Natural killer cell (primary cell): ENCODE measurements around the gene POLDIP3. TPM values are rescaled to one million over a fixed set of nuclear protein-coding genes. Genes with fewer than 3 reads are reported as not detected.

Experiments used
- ATAC-seq, 3 donors: fragments of 150-1000 bp in 2 of 3; fragments of 200-7000 bp in 1 of 3; cut with Tn5 transposase; 1 replicate in 1 of 3; 2 replicates in 2 of 3; pipeline ENCODE4 v1.10.0; 2021; ENCODE audit warnings: mild to moderate bottlenecking in 2 of 3, moderate library complexity in 2 of 3
- DNase-seq, 2 donors: peaks; one replicate each; pipeline versions ENCODE4 v3.0.0 to v3.0.0-alpha.2; 2013 to 2021; ENCODE audit warnings: mixed read lengths in 1 of 2
- H3K27ac ChIP-seq: one replicate; pipeline ENCODE4 v1.5.1; 2013; ENCODE audit warnings: mild to moderate bottlenecking, low read length
- H3K27me3 ChIP-seq: one replicate; pipeline ENCODE4 v1.6.1; 2013; ENCODE audit warnings: low read length; ENCODE audit not compliant: control insufficient read depth, insufficient read depth
- H3K36me3 ChIP-seq: one replicate; pipeline ENCODE4 v1.6.1; 2013; ENCODE audit warnings: low read length; ENCODE audit not compliant: control insufficient read depth, insufficient read depth
- H3K4me1 ChIP-seq: one replicate; pipeline ENCODE4 v1.6.1; 2013; ENCODE audit warnings: low read length; ENCODE audit not compliant: control insufficient read depth, insufficient read depth
- H3K4me3 ChIP-seq: one replicate; pipeline ENCODE4 v1.5.1; 2013; ENCODE audit warnings: low read length
- H3K9me3 ChIP-seq: one replicate; pipeline ENCODE4 v1.6.1; 2013; ENCODE audit warnings: low read length; ENCODE audit not compliant: control insufficient read depth, insufficient read depth
- H3K27ac Mint-ChIP-seq, 2 donors: one replicate each; pipeline ENCODE4 v1.8.0; 2022; ENCODE audit warnings: mild to moderate bottlenecking in 2 of 2, mixed read lengths in 2 of 2, moderate library complexity in 1 of 2
- H3K27me3 Mint-ChIP-seq, 2 donors: one replicate each; pipeline ENCODE4 v1.8.0; 2022; ENCODE audit warnings: low read depth in 2 of 2, mixed read lengths in 2 of 2
- H3K36me3 Mint-ChIP-seq: one replicate; pipeline ENCODE4 v1.8.0; 2022; ENCODE audit warnings: mixed read lengths
- H3K4me1 Mint-ChIP-seq, 2 donors: one replicate each; pipeline ENCODE4 v1.8.0; 2022; ENCODE audit warnings: mixed read lengths in 2 of 2
- H3K4me3 Mint-ChIP-seq: one replicate; pipeline ENCODE4 v1.8.0; 2022; ENCODE audit warnings: mild to moderate bottlenecking, moderate library complexity, mixed read lengths
- H3K9me3 Mint-ChIP-seq, 2 donors: one replicate each; pipeline ENCODE4 v1.8.0; 2022; ENCODE audit warnings: mixed read lengths in 2 of 2
- CTCF ChIP-seq: fragments of 200-600 bp; IDR thresholded peaks from one replicate; pipeline ENCODE4 v1.8.0; 2022; ENCODE audit warnings: antibody characterized with exemption
- WGBS: methylation state at CpG from one replicate; pipeline ENCODE4 v1.1.7; 2013; ENCODE audit warnings: missing lambda C conversion rate; ENCODE audit not compliant: insufficient coverage; 5-methylcytosine and 5-hydroxymethylcytosine counted together
- intact Hi-C: fragments of 100-400 bp; cut with micrococcal nuclease; formaldehyde crosslinking; loops from one replicate; pipeline ENCODE4 v1.14.2; 2022
- total RNA-seq, 4 donors: library from RNA; stranded (reverse); fragments of 120-200 nt in 1 of 4; gene quantifications; one replicate each; pipeline versions ENCODE4 v1.2.3 to v1.2.4, GENCODE V29; 2013 to 2022

The POLDIP3 gene
- total RNA-seq, 3 donors from 2014 or later (not counting 1 experiment from before 2014, with no cell fraction given): 66.1 to 82.8 (median 70.8) TPM

DNA sequence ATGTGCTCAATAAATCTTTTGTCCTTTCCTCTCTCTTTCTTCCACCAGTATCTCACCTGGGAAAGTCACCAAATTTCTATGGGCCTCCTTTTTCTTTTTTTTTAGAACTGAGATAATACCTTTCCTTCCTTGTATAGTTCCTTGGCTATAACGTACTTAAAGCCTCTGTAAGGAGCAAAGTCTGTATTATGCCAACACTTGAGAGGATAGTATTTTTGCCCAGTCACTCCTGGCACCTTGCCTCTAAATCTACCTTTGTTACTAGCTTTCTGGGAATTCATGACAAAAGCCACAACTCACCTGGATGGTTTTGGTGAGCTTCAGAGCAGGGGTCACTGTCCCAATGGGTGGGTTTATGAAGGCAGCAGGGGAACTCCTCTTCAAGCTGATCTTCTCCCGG lies 12.2 kb downstream of the POLDIP3 start:
- H3K4me1 Mint-ChIP-seq: peaks cover 19 to 30% of the 10 kb centered on the region in 2 donors
- Histone ChIP-seq H3K4me1 (no peaks in the 10 kb centered on the region), H3K27ac (no peak overlapping the region), H3K36me3 (peaks cover 47% of the 10 kb centered on the region), H3K4me3 (no peak overlapping the region), H3K27me3 (no peaks in the 10 kb centered on the region), H3K9me3 (no peaks in the 10 kb centered on the region)
- intact Hi-C loops: no loop called here
- H3K4me3 Mint-ChIP-seq: no peak overlapping the region
- DNase-seq: no peak
- H3K27ac Mint-ChIP-seq: peak overlapping the region; percentile 4 to 14
- 91% methylated on average over 2 of the region's 2 CpGs for WGBS
- no peak for TF ChIP-seq CTCF
- H3K9me3 Mint-ChIP-seq: no peaks in the 10 kb centered on the region
- no peak for ATAC-seq
- no peaks in the 10 kb centered on the region for H3K27me3 Mint-ChIP-seq
- H3K36me3 Mint-ChIP-seq: no peaks in the 10 kb centered on the region

- no peaks in the 10 kb centered on the region for H3K9me3 Mint-ChIP-seq
- no peak overlapping the region for H3K27ac Mint-ChIP-seq
- Histone ChIP-seq H3K9me3 (no peaks in the 10 kb centered on the region), H3K4me3 (no peak overlapping the region), H3K27ac (no peak overlapping the region), H3K36me3 (peaks cover 52% of the 10 kb centered on the region), H3K27me3 (no peaks in the 10 kb centered on the region), H3K4me1 (no peaks in the 10 kb centered on the region)
- H3K4me3 Mint-ChIP-seq: no peak overlapping the region
- WGBS: 98% methylated on average over 5 of the region's 6 CpGs
- intact Hi-C loops: no loop called here
- peaks cover 19 to 30% of the 10 kb centered on the region in 2 donors for H3K4me1 Mint-ChIP-seq
- TF ChIP-seq CTCF: no peak
- H3K27me3 Mint-ChIP-seq: no peaks in the 10 kb centered on the region
- DNase-seq: no peak
- no peaks in the 10 kb centered on the region for H3K36me3 Mint-ChIP-seq
- no peak for ATAC-seq
Observed at GRCh38 chr22:42601879-42602465, 12.7 kb downstream of the POLDIP3 start.

- Mint-ChIP-seq H3K36me3 (no peaks in the 10 kb centered on the region), H3K4me1 (peaks cover 3 to 4% of the 10 kb centered on the region in 2 donors), H3K9me3 (no peaks in the 10 kb centered on the region), H3K27ac (no peak overlapping the region), H3K27me3 (no peaks in the 10 kb centered on the region), H3K4me3 (no peak overlapping the region)
- Histone ChIP-seq H3K4me3 (no peak overlapping the region), H3K4me1 (no peaks in the 10 kb centered on the region), H3K27me3 (no peaks in the 10 kb centered on the region), H3K9me3 (no peaks in the 10 kb centered on the region), H3K27ac (no peak overlapping the region), H3K36me3 (peaks cover 73% of the 10 kb centered on the region)
- DNase-seq (no peak), ATAC-seq (no peak)
- WGBS: 98% methylated on average over 11 of the region's 11 CpGs
- intact Hi-C loops: no loop called here
- no peak for TF ChIP-seq CTCF
Observed at GRCh38 chr22:42596863-42597530, 17.7 kb downstream of the POLDIP3 start.
